ENCODE data around the gene ZFPM1. TPM values are rescaled to one million over a fixed set of nuclear protein-coding genes. Genes with fewer than 3 reads are reported as not detected.

ZFPM1 gene
- total RNA-seq, 1 donor from 2014 or later = 5.7 TPM

- Mint-ChIP-seq H3K4me1 (ENCODE audit: unreplicated experiment) (no peaks in the 10 kb centered on the region), H3K9me3 (ENCODE audit: unreplicated experiment) (no peaks in the 10 kb centered on the region), H3K36me3 (ENCODE audit: unreplicated experiment) (no peaks in the 10 kb centered on the region), H3K27me3 (ENCODE audit: unreplicated experiment) (no peaks in the 10 kb centered on the region), H3K4me3 (ENCODE audit: unreplicated experiment) (no peak overlapping the region), H3K27ac (ENCODE audit: unreplicated experiment) (no peak overlapping the region)
- no peak for TF ChIP-seq CTCF (IDR thresholded peaks at IDR 0.05)
- no peak for DNase-seq (ENCODE audit: extremely low spot score, unreplicated experiment)
These were observed 36.2 kb downstream of the ZFPM1 start for GRCh38 chr16:88489163-88489741.

DNA sequence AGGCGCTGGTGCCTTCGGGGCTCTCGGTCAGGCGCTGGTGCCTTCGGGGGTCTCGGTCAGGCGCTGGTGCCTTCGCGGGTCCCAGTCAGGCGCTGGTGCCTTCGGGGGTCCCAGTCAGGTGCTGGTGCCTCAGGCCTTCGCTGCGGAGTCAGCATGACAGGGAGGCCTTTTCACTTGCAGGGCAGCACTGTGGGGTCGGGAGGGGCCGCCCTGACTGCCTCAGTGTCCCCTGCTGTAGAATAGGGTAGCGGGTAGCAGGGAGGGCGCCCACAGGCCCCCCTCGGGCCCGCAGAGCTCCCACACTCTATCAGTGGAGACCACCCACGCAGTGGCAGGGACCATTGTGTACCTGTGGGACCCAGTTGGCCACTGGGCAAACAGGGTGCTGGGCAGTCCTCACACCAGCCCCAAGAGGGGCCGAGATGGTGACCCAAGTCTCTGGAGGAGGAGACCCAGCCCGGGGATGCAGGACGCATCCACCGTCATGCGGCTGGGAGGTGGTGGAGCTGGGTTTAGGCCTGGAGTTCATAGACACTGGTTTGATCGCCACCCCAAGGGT, 38.0 kb downstream of the ZFPM1 start:
- no peak for TF ChIP-seq CTCF (IDR thresholded peaks at IDR 0.05)
- H3K27ac Mint-ChIP-seq (ENCODE audit: unreplicated experiment) = no peak overlapping the region
- no peaks in the 10 kb centered on the region for H3K9me3 Mint-ChIP-seq (ENCODE audit: unreplicated experiment)
- H3K4me1 Mint-ChIP-seq (ENCODE audit: unreplicated experiment) = no peaks in the 10 kb centered on the region
- no peak for DNase-seq (ENCODE audit: extremely low spot score, unreplicated experiment)
- H3K27me3 Mint-ChIP-seq (ENCODE audit: unreplicated experiment) = no peaks in the 10 kb centered on the region
- H3K36me3 Mint-ChIP-seq (ENCODE audit: unreplicated experiment) = no peaks in the 10 kb centered on the region
- H3K4me3 Mint-ChIP-seq (ENCODE audit: unreplicated experiment) = no peak overlapping the region

DNA sequence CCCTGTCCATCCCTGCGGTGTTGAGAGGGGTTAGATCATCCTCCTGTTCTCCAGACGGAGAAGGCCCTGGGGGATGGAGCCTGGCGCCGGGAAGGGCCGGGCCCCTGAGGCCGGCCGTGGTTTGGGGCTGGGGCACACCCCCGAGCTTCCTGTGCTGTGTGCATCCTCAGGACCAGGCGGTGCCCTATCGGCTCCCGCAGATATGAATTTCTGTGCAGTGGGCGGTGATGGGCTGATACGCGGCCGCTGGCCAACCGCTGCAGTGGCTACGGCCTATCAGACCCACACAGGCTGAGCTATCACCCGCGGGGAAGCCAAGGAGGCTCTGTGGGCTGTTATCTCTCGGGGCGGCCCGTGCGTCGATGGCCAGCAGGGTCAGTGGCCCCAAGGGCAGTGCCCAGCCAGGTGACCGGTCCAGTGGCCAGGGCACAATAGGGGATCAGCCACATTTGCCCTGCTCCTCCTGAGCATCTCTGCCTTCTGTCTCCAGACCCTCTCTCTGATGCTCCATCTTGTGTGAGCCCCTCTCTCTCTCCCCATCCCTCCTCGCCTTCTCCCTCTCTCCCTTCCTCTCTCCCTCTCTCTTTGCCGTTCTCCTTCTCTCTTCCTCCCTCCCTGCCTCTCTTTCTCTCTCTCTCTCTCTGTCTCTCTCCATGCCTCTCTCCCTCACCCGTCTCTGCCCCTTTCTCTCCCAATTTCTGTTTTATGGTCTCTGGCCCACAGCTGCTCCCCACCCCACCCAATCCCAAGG, 38.7 kb downstream of the ZFPM1 start:
- H3K9me3 Mint-ChIP-seq (ENCODE audit: unreplicated experiment) = no peaks in the 10 kb centered on the region
- H3K4me1 Mint-ChIP-seq (ENCODE audit: unreplicated experiment) = no peaks in the 10 kb centered on the region
- TF ChIP-seq CTCF (IDR thresholded peaks at IDR 0.05) = no peak
- H3K27me3 Mint-ChIP-seq (ENCODE audit: unreplicated experiment) = no peaks in the 10 kb centered on the region
- no peak for DNase-seq (ENCODE audit: extremely low spot score, unreplicated experiment)
- no peak overlapping the region for H3K4me3 Mint-ChIP-seq (ENCODE audit: unreplicated experiment)
- H3K36me3 Mint-ChIP-seq (ENCODE audit: unreplicated experiment) = no peaks in the 10 kb centered on the region
- H3K27ac Mint-ChIP-seq (ENCODE audit: unreplicated experiment) = no peak overlapping the region

GRCh38 chr16:88493879-88494278, 40.8 kb downstream of the ZFPM1 start:
- DNase-seq (ENCODE audit: extremely low spot score, unreplicated experiment) = no peak
- Mint-ChIP-seq H3K36me3 (ENCODE audit: unreplicated experiment) (no peaks in the 10 kb centered on the region), H3K27me3 (ENCODE audit: unreplicated experiment) (no peaks in the 10 kb centered on the region), H3K27ac (ENCODE audit: unreplicated experiment) (no peak overlapping the region), H3K4me1 (ENCODE audit: unreplicated experiment) (no peaks in the 10 kb centered on the region), H3K9me3 (ENCODE audit: unreplicated experiment) (no peaks in the 10 kb centered on the region), H3K4me3 (ENCODE audit: unreplicated experiment) (no peak overlapping the region)
- no peak for TF ChIP-seq CTCF (IDR thresholded peaks at IDR 0.05)

Measured in osteocyte (in vitro differentiated cells).